Stimulated activated naive B cell treated with anti-CD40 and anti-IgM and Interleukin-4, amounts not matched to agents 10 μg/mL and 1 μg/mL and 100 μg/mL, for 72 hours (primary cell): Measurements from ENCODE around the gene AQP7.
"Not testable (repeated sequence)": the region's sequence is repeated elsewhere in the genome, so short reads cannot be mapped to it uniquely, and the experiment has no call there.

Experiments
- ATAC-seq, 2 donors: fragments of 150-1000 bp; cut with Tn5 transposase; replicated peaks; 2 replicates each; pipeline ENCODE4 v1.10.0; 2021; ENCODE audit warnings: moderate library complexity in 1 of 2
- DNase-seq: peaks from one replicate; pipeline ENCODE4 v3.0.0; 2021
- H3K27ac Mint-ChIP-seq: one replicate; pipeline ENCODE4 v1.8.0; 2022; ENCODE audit warnings: mild to moderate bottlenecking, mixed read lengths
- H3K27me3 Mint-ChIP-seq, 2 donors: one replicate each; pipeline ENCODE4 v1.8.0; 2022; ENCODE audit warnings: mixed read lengths in 2 of 2
- H3K36me3 Mint-ChIP-seq, 2 donors: one replicate each; pipeline ENCODE4 v1.8.0; 2022; ENCODE audit warnings: mixed read lengths in 2 of 2, mild to moderate bottlenecking in 1 of 2
- H3K4me1 Mint-ChIP-seq, 2 donors: one replicate each; pipeline ENCODE4 v1.8.0; 2022; ENCODE audit warnings: mixed read lengths in 2 of 2, mild to moderate bottlenecking in 1 of 2
- H3K4me3 Mint-ChIP-seq, 2 donors: one replicate each; pipeline ENCODE4 v1.8.0; 2022; ENCODE audit warnings: mild to moderate bottlenecking in 2 of 2, mixed read lengths in 2 of 2, moderate library complexity in 1 of 2
- H3K9me3 Mint-ChIP-seq, 2 donors: one replicate each; pipeline ENCODE4 v1.8.0; 2022; ENCODE audit warnings: mixed read lengths in 2 of 2, mild to moderate bottlenecking in 1 of 2

The AQP7 gene

DNA sequence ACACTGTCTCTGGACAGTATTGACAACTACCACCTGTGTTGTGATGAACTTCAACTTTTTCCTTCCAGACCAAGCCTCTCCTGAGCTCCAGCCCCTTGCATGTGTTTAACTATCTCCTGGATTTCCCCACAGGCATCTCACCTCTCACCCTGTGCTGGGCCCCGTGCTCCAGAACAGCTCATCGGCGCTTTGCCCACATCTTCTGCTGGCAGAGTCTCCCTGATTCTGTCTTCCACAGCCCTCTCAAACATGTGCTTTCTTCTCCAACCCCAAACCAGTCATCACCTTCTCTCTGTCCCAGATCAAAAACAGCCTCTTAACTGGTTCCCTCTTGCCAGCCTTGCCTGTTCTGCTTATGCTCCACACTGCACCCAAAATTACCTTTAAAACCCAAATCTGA lies 8.4 kb downstream of the AQP7 start:
- not testable (repeated sequence) for H3K27ac Mint-ChIP-seq, H3K4me3 Mint-ChIP-seq, H3K4me1 Mint-ChIP-seq, H3K9me3 Mint-ChIP-seq, H3K36me3 Mint-ChIP-seq, ATAC-seq, DNase-seq
- H3K27me3 Mint-ChIP-seq, result peaks cover 8 to 12% of the 10 kb centered on the region in 2 donors

DNA sequence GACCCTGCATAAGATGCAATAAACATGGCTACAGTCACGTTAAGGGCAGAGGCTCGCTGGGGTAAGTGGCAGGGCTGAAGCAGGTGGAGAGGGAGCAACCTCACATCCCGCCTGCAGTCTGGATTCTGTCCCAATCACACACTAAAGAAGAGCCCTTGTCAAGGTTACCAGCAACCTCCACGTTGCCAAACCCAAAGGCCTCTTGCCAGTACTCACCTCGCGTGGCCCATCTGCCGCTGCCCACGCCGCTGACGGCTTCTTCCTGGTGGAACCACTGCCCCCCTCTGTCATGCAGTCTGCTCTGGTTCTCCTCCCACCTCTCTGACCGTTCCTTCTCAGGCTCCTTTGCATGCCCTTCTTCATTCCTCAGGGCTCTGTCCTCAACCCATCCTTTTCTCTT lies 8.8 kb downstream of the AQP7 start:
- DNase-seq, result no peak
- ATAC-seq, result no peak
- no peaks in the 10 kb centered on the region for H3K9me3 Mint-ChIP-seq
- H3K27me3 Mint-ChIP-seq, result peaks cover 8 to 12% of the 10 kb centered on the region in 2 donors
- H3K27ac Mint-ChIP-seq, result no peak overlapping the region
- H3K36me3 Mint-ChIP-seq, result no peaks in the 10 kb centered on the region
- H3K4me1 Mint-ChIP-seq, result no peaks in the 10 kb centered on the region
- H3K4me3 Mint-ChIP-seq, result no peak overlapping the region

DNA sequence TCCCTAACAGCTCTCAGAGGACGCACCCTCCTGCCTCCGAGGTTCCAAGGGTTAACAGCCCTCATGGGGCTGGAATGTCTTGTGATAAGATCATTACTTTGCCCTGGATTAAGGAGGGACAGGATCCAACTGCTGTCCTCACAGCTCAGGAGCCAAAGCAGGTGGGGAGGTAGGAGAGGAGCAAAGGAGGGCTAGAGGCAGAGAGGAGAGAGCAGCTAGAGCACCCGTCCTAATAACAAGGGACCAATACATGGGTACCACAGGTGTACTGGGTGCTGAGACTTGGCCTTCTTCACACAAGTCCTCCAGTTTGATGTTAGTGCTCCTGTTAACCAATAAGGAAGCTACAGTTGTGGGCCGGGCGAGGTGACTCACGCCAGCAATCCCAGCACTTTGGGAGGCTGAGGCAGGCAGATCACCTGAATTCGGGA lies 9.8 kb downstream of the AQP7 start:
- not testable (repeated sequence) for DNase-seq, H3K36me3 Mint-ChIP-seq, H3K9me3 Mint-ChIP-seq, H3K4me3 Mint-ChIP-seq, H3K27ac Mint-ChIP-seq, ATAC-seq, H3K4me1 Mint-ChIP-seq
- H3K27me3 Mint-ChIP-seq, result peaks cover 8 to 20% of the 10 kb centered on the region in 2 donors

DNA sequence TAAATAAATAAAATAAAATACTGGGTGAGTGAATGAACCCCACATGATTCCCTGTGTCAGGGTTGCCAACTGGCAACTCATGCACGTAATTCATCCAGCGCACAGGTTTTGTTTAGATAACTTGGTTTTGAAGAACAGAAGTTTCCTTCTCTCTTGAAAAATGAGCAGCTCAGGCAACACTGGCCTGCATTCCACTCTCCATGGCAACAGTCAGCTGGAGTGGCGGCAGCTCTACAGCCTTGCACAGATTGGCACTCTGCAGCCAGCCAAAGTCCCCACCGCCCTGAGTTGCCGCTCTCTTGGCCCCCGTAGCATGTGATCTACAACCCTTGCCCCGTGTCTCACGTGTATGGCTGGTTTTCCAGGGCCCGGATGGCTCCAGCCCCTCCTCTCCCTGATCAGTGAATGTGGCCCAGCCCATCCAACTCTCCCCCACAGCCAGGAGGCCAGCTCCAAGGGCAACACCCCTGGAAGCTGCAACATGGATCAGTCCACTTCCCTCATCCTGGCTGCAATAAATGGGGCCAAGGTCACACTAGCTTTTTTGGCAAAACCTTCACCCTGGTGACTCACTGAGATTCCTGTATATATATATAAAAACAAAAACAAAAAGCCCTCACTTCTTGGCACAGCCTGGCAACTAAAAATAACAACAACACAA lies 11.1 kb downstream of the AQP7 start:
- not testable (repeated sequence) for H3K4me1 Mint-ChIP-seq, H3K9me3 Mint-ChIP-seq, ATAC-seq, H3K27ac Mint-ChIP-seq, H3K36me3 Mint-ChIP-seq, DNase-seq, H3K4me3 Mint-ChIP-seq
- H3K27me3 Mint-ChIP-seq, result peaks cover 8 to 22% of the 10 kb centered on the region in 2 donors

DNA sequence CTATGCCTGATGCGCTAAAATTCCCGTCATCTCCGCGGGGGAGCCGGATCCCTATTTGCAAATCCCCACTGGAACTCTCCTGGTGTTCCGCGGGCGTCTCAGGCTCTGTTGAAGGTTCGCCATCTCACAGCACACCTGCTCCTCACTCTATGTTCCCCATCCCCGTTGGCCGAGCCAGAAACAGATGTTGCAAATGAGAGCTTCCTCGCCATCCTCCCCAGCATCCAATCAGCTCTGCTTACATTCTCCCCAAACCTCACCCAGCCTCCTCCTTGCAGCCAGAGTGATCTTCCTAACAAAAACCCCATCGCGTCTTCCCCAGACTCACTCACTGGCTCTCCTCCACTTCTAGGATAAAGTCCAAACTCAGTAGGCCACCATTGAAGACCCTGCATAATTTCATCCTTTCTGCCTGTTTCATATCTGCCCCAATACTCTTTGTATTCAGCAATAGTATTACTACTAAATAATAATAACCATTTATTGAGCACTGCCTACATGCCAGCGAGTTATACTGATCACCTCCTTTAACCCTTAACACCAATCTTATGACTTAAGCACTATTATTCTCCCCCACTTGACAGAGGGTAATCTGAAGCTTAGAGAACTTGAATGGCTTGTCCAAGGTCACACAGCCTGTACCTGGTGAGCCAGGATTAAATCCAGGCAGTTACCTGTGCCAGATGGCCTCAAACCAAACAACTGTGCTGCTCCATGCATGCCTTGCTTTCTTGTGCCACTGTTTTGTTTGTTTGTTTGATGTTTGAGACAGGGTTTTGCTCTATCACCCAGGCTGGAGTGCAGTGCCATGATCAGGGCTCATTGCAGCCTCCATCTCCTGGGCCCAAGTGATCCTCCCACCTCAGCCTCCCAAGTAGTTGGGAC lies 14.0 kb downstream of the AQP7 start:
- no peak for DNase-seq
- no peak overlapping the region for H3K27ac Mint-ChIP-seq
- H3K36me3 Mint-ChIP-seq, result no peaks in the 10 kb centered on the region
- H3K9me3 Mint-ChIP-seq, result no peaks in the 10 kb centered on the region
- H3K4me3 Mint-ChIP-seq, result no peak overlapping the region
- no peaks in the 10 kb centered on the region for H3K4me1 Mint-ChIP-seq
- H3K27me3 Mint-ChIP-seq, result peaks cover 8 to 15% of the 10 kb centered on the region in 2 donors
- ATAC-seq, result no peak

DNA sequence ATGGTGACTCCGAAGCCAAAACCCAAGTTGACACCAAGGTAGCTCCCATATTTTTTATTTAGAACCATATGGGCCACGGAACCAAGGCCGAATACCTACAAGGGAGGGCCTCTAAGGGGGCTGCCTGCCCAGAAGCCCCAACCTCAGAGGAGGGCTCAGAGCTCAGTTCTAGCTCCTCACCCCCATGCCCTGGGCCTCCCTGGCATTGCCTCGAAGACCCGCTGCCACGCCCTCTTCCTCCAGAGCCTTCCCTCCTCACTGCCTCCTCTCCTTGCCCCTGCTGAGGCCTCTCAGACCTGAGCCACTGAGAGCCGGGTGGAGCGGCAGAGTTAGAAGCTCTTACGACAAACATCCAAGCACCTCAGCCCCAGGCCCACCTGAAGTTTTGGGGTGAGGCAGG lies 15.4 kb downstream of the AQP7 start:
- DNase-seq, H3K4me1 Mint-ChIP-seq, H3K4me3 Mint-ChIP-seq: not testable (repeated sequence)

DNA sequence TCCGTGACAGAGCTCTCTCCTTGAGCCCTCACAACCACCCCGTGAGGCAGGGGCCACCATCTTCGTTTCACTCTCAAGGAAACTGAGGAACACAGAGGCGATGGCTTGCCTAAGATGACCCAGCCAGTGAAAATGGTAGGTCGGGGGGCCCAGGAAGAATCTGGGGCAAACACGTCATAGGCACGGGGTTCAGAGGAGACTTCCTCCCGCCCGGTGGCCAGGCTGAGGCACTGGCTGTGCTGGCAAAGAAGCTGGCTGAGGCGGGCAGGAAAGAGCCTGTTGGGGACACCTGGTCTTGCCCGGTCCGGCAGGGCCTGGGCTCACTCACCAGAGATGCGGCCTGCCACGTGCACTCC lies 15.7 kb downstream of the AQP7 start:
- H3K9me3 Mint-ChIP-seq, H3K4me1 Mint-ChIP-seq, ATAC-seq, H3K36me3 Mint-ChIP-seq, H3K27ac Mint-ChIP-seq, DNase-seq, H3K4me3 Mint-ChIP-seq: not testable (repeated sequence)
- H3K27me3 Mint-ChIP-seq, result peaks cover 8 to 15% of the 10 kb centered on the region in 2 donors

More for the DNA sequence above, 15.4 kb downstream of the AQP7 start:
- H3K27me3 Mint-ChIP-seq, result peaks cover 8 to 15% of the 10 kb centered on the region in 2 donors
- not testable (repeated sequence) for H3K9me3 Mint-ChIP-seq, H3K27ac Mint-ChIP-seq, ATAC-seq, H3K36me3 Mint-ChIP-seq

DNA sequence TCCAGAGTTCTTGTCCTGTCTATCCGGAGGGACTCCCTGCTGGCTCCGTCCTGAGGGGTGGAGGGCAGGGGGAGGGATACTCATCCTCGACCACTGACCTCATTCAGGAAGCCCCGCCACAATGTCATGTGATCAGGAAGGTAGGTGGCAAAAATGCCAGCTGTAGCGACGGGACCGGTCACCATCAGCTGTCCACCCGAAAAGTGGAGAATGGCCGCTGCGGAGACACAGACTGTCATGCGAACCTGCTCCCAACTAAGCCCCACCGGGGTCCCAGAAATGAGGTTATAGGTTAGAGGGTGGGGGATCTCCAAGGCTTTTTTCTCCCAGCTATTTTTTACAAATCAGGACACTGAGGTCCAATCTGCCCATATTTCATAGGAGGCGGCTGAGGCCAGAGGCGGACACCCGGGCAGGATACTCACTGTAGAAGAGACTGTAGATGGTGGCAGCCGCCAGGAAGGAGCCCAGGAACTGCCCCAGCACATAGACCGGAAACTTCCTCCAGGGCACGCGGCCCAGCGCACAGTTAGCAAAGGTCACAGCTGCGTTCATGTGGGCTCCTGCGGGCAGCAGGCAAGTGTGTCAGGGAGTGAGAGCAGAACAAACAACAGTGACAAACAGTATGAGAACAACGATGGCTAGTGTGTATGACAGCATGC lies 16.3 kb downstream of the AQP7 start:
- ATAC-seq, H3K4me3 Mint-ChIP-seq, DNase-seq, H3K27ac Mint-ChIP-seq, H3K36me3 Mint-ChIP-seq, H3K4me1 Mint-ChIP-seq, H3K9me3 Mint-ChIP-seq: not testable (repeated sequence)
- H3K27me3 Mint-ChIP-seq, result peaks cover 8 to 15% of the 10 kb centered on the region in 2 donors

DNA sequence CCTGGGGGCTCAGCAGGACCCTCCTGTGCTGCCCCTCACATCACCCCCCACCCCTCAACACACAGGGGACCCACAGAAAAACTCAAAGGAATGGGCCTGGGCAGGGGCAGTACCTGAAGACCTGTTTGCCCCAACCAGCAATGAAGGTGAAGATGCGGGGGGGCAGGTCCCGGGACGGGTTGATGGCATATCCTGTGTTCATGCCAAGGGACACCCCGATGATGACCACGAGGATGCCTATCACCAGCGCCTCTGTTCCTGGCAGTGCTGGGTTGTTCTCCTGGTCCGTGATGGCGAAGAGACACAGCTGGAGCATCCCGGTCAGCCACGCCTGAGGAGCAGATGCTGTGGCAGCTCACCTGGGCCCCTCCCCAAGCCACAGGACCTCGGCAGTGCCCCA lies 16.8 kb downstream of the AQP7 start:
- not testable (repeated sequence) for H3K36me3 Mint-ChIP-seq, H3K4me1 Mint-ChIP-seq, H3K4me3 Mint-ChIP-seq, H3K27ac Mint-ChIP-seq, ATAC-seq, DNase-seq, H3K9me3 Mint-ChIP-seq
- H3K27me3 Mint-ChIP-seq, result peaks cover 8 to 15% of the 10 kb centered on the region in 2 donors

DNA sequence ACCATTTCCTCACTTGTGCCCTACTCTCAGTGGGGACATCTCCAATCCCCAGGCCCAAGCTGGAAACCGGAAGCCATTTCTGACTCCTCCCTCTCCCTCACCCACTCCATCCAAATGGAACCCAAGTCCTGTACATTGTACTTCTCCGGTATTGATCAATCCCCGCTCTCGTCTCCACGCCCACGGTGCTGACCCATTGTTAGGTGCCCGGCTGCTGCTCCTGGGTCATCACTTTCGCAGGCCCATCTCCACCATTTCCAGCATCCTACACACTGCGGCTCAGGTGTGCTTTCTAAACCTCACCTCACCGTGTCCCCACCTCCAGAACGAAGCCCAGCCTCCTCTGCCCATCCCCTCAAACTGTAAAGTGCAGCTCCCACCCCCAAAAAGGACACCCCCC lies 19.0 kb downstream of the AQP7 start:
- H3K4me3 Mint-ChIP-seq, H3K27me3 Mint-ChIP-seq, H3K36me3 Mint-ChIP-seq, ATAC-seq, DNase-seq, H3K4me1 Mint-ChIP-seq, H3K27ac Mint-ChIP-seq, H3K9me3 Mint-ChIP-seq: not testable (repeated sequence)

DNA sequence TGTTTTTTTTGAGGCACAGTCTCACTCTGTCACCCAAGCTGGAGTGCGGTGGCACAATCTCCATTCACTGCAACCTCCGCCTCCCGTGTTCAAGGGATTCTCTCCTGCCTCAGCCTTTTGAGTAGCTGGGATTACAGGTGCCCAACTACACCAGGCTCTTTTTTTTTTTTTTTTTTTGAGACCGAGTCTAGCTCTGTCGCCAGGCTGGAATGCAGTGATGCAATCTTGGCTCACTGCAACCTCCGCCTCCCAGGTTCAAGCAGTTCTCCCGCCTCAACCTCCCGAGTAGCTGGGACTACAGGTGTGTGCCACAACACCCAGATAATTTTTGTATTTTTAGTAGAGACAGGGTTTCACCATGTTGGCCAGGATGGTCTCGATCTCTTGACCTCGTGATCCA lies 20.0 kb downstream of the AQP7 start:
- H3K36me3 Mint-ChIP-seq, H3K9me3 Mint-ChIP-seq, DNase-seq, H3K27ac Mint-ChIP-seq, H3K4me1 Mint-ChIP-seq, ATAC-seq, H3K4me3 Mint-ChIP-seq, H3K27me3 Mint-ChIP-seq: not testable (repeated sequence)

DNA sequence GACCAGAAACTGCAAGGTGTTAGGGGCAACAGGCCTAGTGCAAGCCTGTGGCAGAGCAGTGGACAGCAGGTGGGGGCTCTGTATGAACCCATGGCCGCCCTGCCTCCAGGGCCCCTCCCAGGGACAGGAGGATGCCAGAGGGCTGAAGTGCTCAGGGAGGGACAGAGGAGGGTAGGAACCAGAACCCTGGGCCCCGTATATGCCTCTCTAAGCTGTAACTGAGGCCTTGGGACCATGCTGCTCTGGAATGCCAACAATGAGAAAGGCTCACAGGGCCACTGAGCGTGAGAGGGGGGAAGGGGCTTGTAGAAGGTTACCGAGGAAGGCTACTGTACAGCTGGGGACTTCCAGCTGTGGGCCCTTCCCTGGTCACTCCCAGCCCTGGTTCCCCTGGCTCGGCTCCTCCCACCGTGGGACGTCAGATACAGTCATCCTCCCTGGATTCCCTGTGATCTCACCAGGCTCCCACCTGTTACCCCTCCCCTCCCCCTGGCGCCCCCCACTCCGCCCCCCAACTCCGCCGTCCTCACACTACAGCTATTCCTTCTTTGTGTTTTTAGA lies 21.1 kb downstream of the AQP7 start:
- Mint-ChIP-seq H3K4me3 (no peak overlapping the region), H3K4me1 (no peaks in the 10 kb centered on the region), H3K27ac (no peak overlapping the region), H3K36me3 (peaks cover 1 to 3% of the 10 kb centered on the region in 2 donors), H3K9me3 (no peaks in the 10 kb centered on the region), H3K27me3 (no peaks in the 10 kb centered on the region)
- no peak for ATAC-seq
- no peak for DNase-seq

DNA sequence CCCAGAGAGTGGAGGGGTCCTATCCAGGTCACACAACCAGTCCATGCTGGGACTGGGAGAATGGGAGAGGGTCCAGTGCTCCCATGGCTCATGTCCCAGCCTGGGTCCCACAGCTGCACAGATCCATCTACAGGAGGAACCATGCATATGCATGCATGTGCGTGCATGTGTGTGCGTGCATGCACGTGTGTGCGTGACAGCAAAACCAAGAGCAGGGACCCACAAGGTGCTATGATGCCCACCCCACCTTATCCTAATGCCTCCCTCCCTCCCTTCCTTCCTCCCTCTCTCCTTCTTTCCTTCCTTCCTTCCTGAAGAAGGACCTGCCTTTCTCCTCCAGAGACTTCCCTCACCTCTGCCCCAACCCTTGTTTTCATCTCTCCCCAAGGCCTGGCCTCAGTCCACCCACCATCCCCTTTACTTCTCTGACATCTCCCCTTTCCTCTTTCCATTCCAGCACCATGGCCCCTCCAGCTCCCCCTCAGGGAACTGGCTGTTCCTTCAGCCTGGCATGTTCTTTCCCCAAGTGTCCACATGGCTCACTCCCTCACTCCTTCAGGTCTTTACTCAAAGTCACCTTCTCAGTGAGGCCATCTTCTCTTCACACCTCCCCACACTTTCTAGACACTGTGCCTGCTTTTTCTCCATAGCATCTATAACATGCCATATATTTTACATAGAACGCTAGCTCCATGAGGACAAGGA lies 21.8 kb downstream of the AQP7 start:
- peaks cover 1 to 3% of the 10 kb centered on the region in 2 donors for H3K36me3 Mint-ChIP-seq
- no peaks in the 10 kb centered on the region for H3K27me3 Mint-ChIP-seq
- H3K4me1 Mint-ChIP-seq, result no peaks in the 10 kb centered on the region
- ATAC-seq (no peak), DNase-seq (no peak)
- no peak overlapping the region for H3K4me3 Mint-ChIP-seq
- H3K27ac Mint-ChIP-seq, result no peak overlapping the region
- no peaks in the 10 kb centered on the region for H3K9me3 Mint-ChIP-seq
